Kidney epithelial cell (primary cell): Measurements from ENCODE around the gene PSAP. TPM values are rescaled to one million over a fixed set of nuclear protein-coding genes. Genes with fewer than 3 reads are reported as not detected.

Experiments
- DNase-seq: peaks from one replicate; pipeline ENCODE4 v3.0.0-alpha.2; 2010; ENCODE audit warnings: low read depth
- H3K27me3 ChIP-seq: 2 replicates; pipeline ENCODE4 v1.6.0; 2011; ENCODE audit warnings: low read length; ENCODE audit not compliant: control insufficient read depth, insufficient read depth
- H3K36me3 ChIP-seq: 2 replicates; pipeline ENCODE4 v1.5.1; 2011; ENCODE audit warnings: low read length; ENCODE audit not compliant: control insufficient read depth, insufficient read depth
- H3K4me3 ChIP-seq: 2 replicates; pipeline ENCODE4 v1.5.1; 2011; ENCODE audit warnings: low read depth, mild to moderate bottlenecking, control low read depth, low read length
- CTCF ChIP-seq: IDR thresholded peaks from 2 replicates; pipeline ENCODE4 v1.5.1; 2011; ENCODE audit warnings: mild to moderate bottlenecking, moderate library complexity, low read length, control low read depth, inconsistent platforms; ENCODE audit not compliant: insufficient read depth, poor library complexity, severe bottlenecking
- total RNA-seq: library from RNA; depleted of rRNA; stranded (reverse); fragments of >200 nt; gene quantifications from 2 replicates; pipeline ENCODE4 v1.2.3, GENCODE V29; 2015

Gene PSAP
- total RNA-seq, 1 donor from 2014 or later, result 1,398 TPM

GRCh38 chr10:71796749-71797405, 54.2 kb downstream of the PSAP start:
- DNase-seq, result no peak
- no peak for TF ChIP-seq CTCF
- peaks cover 2% of the 10 kb centered on the region for H3K27me3 ChIP-seq
- no peaks in the 10 kb centered on the region for H3K36me3 ChIP-seq
- H3K4me3 ChIP-seq, result no peak overlapping the region

DNA sequence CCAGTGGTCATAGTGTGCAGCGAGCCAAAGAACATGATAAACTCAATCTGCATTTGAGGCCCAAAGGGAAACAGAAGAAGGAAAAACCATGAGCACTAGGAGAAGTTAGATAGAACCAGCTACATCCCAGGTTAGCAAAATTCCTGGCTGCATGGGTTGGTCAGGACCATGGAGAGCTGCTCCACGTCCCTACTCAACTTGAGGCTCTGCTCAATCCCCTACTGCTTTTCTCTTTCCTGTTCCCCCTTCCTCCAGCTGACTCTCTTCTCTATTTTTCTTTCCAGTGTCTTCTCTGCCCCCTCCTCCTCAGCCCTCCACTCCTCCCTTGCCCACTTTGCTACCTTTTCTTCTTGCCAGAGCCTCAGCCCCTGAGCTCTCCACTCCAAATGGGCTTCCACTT, 55.8 kb downstream of the PSAP start:
- no peaks in the 10 kb centered on the region for H3K36me3 ChIP-seq
- DNase-seq, result no peak
- TF ChIP-seq CTCF, result no peak
- H3K27me3 ChIP-seq, result peaks cover 11% of the 10 kb centered on the region
- H3K4me3 ChIP-seq, result no peak overlapping the region

DNA sequence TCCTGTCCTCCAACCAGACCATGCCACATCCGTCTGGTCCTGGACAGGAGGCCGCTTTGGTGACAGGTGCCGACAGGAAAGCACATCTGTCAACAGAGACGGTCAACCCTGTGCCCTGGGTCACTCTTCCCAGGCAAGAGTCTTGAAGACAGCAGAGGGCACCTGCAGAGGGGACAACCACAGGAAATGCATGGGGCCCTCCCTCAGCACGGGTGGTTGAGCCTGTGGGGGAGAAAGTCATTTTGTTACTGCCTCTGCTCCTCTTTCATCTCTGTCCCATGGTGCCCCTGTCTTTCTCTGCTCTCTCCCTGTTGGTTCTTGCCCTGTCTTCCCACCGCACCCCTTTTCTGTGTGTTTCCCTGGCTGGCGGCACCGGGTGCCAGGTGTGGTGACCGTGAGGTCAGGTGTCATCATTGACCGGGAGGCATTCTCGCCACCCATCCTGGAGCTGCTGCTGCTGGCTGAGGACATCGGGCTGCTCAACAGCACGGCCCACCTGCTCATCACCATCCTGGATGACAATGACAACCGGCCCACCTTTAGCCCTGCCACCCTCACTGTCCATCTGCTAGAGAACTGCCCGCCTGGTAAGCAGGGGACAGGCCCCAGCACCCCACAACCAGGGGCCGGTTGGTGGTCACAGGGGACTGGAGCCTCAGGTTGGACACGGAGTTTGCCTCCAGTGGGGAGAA, 60.2 kb downstream of the PSAP start:
- Histone ChIP-seq H3K36me3 (no peaks in the 10 kb centered on the region), H3K4me3 (no peak overlapping the region), H3K27me3 (peaks cover 15% of the 10 kb centered on the region)
- DNase-seq, result no peak
- no peak for TF ChIP-seq CTCF

GRCh38 chr10:71789871-71790270, 61.2 kb downstream of the PSAP start:
- TF ChIP-seq CTCF, result no peak
- H3K4me3 ChIP-seq, result no peak overlapping the region

GRCh38 chr10:71788954-71789353, 62.1 kb downstream of the PSAP start:
- DNase-seq, result no peak
- no peak for TF ChIP-seq CTCF
- Histone ChIP-seq H3K36me3 (no peaks in the 10 kb centered on the region), H3K4me3 (no peak overlapping the region), H3K27me3 (peaks cover 15% of the 10 kb centered on the region)

More at GRCh38 chr10:71789871-71790270, 61.2 kb downstream of the PSAP start:
- Histone ChIP-seq H3K27me3 (peaks cover 15% of the 10 kb centered on the region), H3K36me3 (no peaks in the 10 kb centered on the region)
- no peak for DNase-seq
